Sigmoid colon (tissue), 4 donors: ENCODE measurements around the gene EEF1AKMT2.

Experiments used
- POLR2AphosphoS5 ChIP-seq, 4 donors: sonication (generic); formaldehyde crosslinking; IDR thresholded peaks; one replicate each; pipeline ENCODE4 v1.6.1; 2017; ENCODE audit warnings: antibody characterized with exemption in 4 of 4
- TF ChIP-seq, protein P1 (sequence below), 4 experiments: fragments of 450-650 bp in 3 of 4; fragments of 200-600 bp in 1 of 4; IDR thresholded peaks; one replicate each; pipeline ENCODE4 v1.5.1; 2016 to 2019; ENCODE audit warnings: antibody characterized with exemption in 4 of 4, mild to moderate bottlenecking in 3 of 4, moderate library complexity in 2 of 4

DNA sequence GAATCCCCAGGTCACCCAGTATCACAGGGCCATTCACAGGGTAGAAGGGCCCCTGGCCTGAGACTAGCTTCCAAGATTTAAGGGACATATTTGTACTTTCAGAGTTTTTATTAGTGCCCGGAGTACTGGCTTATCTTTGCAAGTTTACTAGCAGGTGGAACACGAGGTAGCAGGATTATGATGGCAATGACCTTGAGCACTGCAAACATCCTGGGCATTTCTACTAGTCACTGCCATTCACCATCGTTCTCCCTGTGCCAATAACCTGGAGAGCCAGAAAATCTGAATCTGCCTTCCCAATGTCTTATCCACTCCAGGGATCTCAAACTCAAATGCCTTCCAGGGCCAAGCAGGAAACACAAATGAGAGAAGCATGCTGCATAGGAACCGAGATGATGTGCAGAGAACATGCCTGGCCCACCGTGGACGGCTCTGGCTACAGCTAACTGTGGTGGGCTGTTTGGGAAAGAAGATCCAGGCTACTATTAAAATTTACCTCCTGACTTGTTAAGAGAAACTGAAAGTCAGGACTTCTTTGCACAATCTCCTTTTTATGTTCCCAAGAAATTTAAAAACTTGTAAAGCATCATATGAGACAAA lies 64.2 kb downstream of the EEF1AKMT2 start:
- TF ChIP-seq, protein P1, sequence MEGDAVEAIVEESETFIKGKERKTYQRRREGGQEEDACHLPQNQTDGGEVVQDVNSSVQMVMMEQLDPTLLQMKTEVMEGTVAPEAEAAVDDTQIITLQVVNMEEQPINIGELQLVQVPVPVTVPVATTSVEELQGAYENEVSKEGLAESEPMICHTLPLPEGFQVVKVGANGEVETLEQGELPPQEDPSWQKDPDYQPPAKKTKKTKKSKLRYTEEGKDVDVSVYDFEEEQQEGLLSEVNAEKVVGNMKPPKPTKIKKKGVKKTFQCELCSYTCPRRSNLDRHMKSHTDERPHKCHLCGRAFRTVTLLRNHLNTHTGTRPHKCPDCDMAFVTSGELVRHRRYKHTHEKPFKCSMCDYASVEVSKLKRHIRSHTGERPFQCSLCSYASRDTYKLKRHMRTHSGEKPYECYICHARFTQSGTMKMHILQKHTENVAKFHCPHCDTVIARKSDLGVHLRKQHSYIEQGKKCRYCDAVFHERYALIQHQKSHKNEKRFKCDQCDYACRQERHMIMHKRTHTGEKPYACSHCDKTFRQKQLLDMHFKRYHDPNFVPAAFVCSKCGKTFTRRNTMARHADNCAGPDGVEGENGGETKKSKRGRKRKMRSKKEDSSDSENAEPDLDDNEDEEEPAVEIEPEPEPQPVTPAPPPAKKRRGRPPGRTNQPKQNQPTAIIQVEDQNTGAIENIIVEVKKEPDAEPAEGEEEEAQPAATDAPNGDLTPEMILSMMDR (IDR thresholded peaks at IDR 0.05), result no peak
- no peak for TF ChIP-seq POLR2AphosphoS5 (IDR thresholded peaks at IDR 0.05)
